Epithelial cell of proximal tubule (primary cell): ENCODE measurements around the gene RNF220. TPM values are rescaled to one million over a fixed set of nuclear protein-coding genes. Genes with fewer than 3 reads are reported as not detected.

Experiments used
- DNase-seq: peaks from one replicate; pipeline ENCODE4 v3.0.0-alpha.2; 2011; ENCODE audit warnings: low read depth
- H3K4me3 ChIP-seq: 2 replicates; pipeline ENCODE4 v1.5.1; 2011; ENCODE audit warnings: low read depth, mild to moderate bottlenecking, low read length
- CTCF ChIP-seq: conservative IDR thresholded peaks from 2 replicates; pipeline ENCODE4 v1.5.1; 2012; ENCODE audit warnings: low read depth, mild to moderate bottlenecking, low read length
- total RNA-seq: library from RNA; depleted of rRNA; stranded (reverse); fragments of >200 nt; gene quantifications from 2 replicates; pipeline ENCODE4 v1.2.3, GENCODE V29; 2015

Gene RNF220
- 124 and 152 TPM in 2 replicates for total RNA-seq

DNA sequence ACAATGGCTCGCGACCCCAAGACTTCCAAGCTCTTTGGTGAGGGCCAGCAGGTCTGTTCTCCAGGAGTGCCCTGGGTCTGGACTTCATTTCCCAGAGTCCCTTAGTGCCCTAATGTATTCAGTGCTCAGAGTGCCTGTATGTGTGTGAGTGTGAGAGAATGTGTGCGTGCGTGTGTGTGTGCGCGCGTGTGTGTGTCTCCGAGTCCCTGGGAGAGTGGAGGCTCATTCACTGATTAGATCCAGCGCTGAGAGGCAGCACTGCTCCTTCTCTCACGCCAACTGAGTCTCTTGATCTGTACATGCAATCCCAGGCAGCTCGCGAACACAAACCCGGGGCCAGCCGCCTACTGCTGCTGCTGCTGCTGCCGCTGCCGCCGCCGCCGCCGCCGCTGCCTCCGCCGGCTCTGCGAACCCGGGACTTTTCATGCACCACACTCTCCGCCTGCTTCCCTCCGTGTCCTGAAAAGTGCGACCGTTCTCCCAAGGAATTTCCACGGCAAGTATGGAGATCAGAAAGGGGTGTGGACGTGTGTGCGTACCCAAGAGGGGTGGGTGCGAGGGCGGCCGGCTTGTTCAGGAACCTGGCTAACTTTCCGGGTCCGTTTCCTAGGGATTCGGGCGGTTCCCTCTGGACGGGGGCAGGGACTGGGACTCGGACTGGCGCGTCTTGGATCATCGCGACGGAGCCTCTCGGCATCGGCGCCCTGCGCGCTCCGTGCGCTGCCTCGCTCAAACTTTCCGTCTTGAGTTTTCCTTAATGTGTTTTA, at the start of gene RNF220:
RNF220 (plus strand) TSS at position 225 of the 767 bp plus-strand sequence.
- peak; percentile 18 for DNase-seq
- no peak for TF ChIP-seq CTCF
- H3K4me3 ChIP-seq: peak within 1 kb of the TSS; percentile 58

- H3K4me3 ChIP-seq: peak overlapping the region; percentile 88
- TF ChIP-seq CTCF: no peak
- DNase-seq: no peak
These were observed 49.3 kb upstream of the RNF220 start for GRCh38 chr1:44355582-44356305.

DNA sequence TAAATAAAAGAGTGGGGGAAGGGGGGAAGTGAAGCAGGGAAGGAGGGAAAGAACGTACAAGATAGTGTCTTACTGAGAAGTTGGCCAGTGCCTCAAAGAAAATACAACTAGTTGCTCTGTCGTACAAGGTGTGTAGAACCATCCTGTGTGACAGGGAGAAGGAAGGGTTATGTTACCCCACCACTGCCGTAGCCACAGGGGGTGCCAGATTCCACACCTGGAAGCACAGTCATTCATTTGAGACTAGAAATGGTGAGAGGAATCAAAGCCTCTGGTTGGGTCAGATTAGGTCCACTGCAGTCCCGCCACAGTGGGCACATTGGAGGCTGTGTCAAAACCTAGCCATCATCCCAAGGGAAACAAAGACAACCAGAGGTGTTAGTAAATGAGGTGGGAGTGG, 47.3 kb upstream of the RNF220 start:
- no peak for TF ChIP-seq CTCF
- no peak for DNase-seq
- H3K4me3 ChIP-seq: no peak overlapping the region

DNA sequence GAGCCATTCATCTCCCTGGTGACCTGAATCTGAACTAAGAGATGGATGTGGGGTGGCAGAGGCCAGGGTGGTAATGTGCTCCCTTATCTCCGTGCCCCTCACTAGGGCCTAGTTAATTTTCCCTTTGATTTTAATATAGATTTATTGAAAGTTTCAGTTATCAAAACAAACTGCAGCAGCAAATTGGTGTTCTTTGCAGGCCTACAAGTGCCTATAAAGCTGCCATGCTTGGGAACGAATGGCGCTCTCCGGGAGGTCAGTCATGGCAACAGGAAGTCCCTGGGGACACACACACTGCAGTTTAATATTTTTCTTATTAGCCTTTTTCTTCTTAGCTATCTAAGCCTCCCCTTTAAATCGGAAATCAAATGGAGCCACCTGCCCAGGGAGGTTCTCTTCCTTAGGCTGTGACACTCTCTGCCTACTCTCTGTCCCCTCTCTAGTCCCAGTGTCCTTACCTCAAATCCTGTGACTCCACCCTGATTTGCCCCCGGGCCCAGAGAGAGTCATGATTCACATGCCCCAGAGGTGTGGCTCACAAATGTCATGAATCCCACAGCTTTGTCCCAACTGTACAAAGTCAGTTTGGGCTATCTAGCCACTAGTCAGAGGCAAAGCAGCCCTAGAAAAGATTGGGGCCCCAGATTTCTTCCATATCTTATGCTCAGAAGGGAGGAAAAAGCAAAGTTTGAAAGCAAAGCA, 45.7 kb upstream of the RNF220 start:
- H3K4me3 ChIP-seq: no peak overlapping the region
- TF ChIP-seq CTCF: no peak
- DNase-seq: no peak

DNA sequence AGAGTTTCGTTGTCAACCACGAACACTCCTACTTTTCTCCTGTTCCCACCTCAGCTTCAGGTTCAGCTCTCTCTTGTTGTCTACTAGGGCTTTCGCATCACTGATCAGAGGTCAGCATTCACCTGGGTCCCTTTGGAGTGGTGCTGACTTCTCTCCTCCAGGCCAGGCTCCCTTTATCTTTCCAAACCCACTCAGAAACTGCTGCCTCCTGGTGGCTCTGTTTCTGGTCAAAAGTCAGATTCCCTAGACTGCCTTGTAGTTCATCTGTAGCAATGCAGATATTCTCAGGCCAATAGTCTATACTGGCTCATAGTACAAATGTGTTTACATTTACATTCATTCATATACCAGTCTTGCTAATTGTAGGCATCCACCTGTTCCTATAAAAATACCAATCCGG, 43.6 kb upstream of the RNF220 start:
- no peak for DNase-seq
- no peak overlapping the region for H3K4me3 ChIP-seq
- TF ChIP-seq CTCF: peak; percentile 64

- H3K4me3 ChIP-seq: no peak overlapping the region
- no peak for TF ChIP-seq CTCF
- DNase-seq: no peak
These were observed 38.6 kb upstream of the RNF220 start for GRCh38 chr1:44366371-44366975.
